AG09309 (cell line): Measurements from ENCODE around the gene ZNF335.

Experiments
- DNase-seq: peaks from one replicate; pipeline ENCODE4 v3.0.0-alpha.2; 2010; ENCODE audit warnings: low read depth
- H3K4me3 ChIP-seq: 2 replicates; pipeline ENCODE4 v1.5.1; 2011; ENCODE audit warnings: mild to moderate bottlenecking, low read depth, low read length, moderate library complexity; ENCODE audit not compliant: control insufficient read depth
- CTCF ChIP-seq: IDR thresholded peaks from 2 replicates; pipeline ENCODE4 v1.5.1; 2011; ENCODE audit warnings: mild to moderate bottlenecking, low read depth, low read length, inconsistent platforms; ENCODE audit not compliant: insufficient read depth, control insufficient read depth; ENCODE audit errors: missing control alignments

The ZNF335 gene

GRCh38 chr20:45919542-45920399, 52.2 kb downstream of the ZNF335 start:
- no peak for DNase-seq
- no peak for TF ChIP-seq CTCF
- H3K4me3 ChIP-seq, result no peak overlapping the region

GRCh38 chr20:45918779-45919537, 53.0 kb downstream of the ZNF335 start:
- TF ChIP-seq CTCF, result no peak
- no peak for DNase-seq
- H3K4me3 ChIP-seq, result no peak overlapping the region

GRCh38 chr20:45918182-45918737, 53.7 kb downstream of the ZNF335 start:
- DNase-seq, result no peak
- TF ChIP-seq CTCF, result no peak
- no peak overlapping the region for H3K4me3 ChIP-seq

- DNase-seq, result no peak
- TF ChIP-seq CTCF, result no peak
- H3K4me3 ChIP-seq, result no peak overlapping the region
Observed at GRCh38 chr20:45917790-45918141, 54.2 kb downstream of the ZNF335 start.

GRCh38 chr20:45913116-45913515, 58.9 kb downstream of the ZNF335 start:
- no peak overlapping the region for H3K4me3 ChIP-seq
- no peak for DNase-seq
- TF ChIP-seq CTCF, result no peak

- no peak for DNase-seq
- H3K4me3 ChIP-seq, result peak overlapping the region; percentile 48
- no peak for TF ChIP-seq CTCF
Observed at GRCh38 chr20:45912344-45912682, 59.7 kb downstream of the ZNF335 start.
